ENCODE results near the gene CAMK2G.

DNA sequence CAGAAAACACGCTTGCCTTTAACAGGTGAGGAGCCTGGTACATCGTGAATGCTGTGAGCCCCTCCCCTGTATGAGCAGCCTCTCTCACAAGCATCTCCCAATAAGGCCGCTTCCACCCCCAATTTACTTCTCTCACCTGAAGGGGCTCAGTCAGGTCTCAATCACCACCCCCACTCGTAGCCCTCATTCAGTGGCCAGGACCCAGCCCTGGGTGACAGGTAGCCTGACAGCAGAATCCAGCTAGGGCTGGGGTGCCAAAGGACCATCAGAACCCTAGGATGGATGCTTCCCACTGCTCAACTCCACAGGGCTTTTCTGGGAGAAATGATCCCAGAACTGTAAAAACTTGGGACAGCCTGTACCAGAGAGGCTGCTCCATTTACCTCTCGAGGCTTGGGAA is 56.5 kb downstream of the CAMK2G start:
- TF ChIP-seq EZH2 (IDR thresholded peaks at IDR 0.05; ENCODE audit: borderline replicate concordance, low read depth, low read length, severe bottlenecking) = no peak
- TF ChIP-seq, protein P1, sequence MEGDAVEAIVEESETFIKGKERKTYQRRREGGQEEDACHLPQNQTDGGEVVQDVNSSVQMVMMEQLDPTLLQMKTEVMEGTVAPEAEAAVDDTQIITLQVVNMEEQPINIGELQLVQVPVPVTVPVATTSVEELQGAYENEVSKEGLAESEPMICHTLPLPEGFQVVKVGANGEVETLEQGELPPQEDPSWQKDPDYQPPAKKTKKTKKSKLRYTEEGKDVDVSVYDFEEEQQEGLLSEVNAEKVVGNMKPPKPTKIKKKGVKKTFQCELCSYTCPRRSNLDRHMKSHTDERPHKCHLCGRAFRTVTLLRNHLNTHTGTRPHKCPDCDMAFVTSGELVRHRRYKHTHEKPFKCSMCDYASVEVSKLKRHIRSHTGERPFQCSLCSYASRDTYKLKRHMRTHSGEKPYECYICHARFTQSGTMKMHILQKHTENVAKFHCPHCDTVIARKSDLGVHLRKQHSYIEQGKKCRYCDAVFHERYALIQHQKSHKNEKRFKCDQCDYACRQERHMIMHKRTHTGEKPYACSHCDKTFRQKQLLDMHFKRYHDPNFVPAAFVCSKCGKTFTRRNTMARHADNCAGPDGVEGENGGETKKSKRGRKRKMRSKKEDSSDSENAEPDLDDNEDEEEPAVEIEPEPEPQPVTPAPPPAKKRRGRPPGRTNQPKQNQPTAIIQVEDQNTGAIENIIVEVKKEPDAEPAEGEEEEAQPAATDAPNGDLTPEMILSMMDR (IDR thresholded peaks at IDR 0.05; ENCODE audit: borderline replicate concordance, extremely low read depth, low read length, poor library complexity, severe bottlenecking) = no peak
